ENCODE data around the gene ZBED6. TPM values are rescaled to one million over a fixed set of nuclear protein-coding genes. Genes with fewer than 3 reads are reported as not detected.

ZBED6 gene
- total and polyA plus RNA-seq, 4 donors: 2.4 to 14.1 (median 3.9) TPM

GRCh38 chr1:203799157-203799556, 3.7 kb downstream of the ZBED6 start:
- peaks cover 0 to 7% (median 3%) of the 10 kb centered on the region in 4 donors for H3K36me3 ChIP-seq (ENCODE audit: control insufficient read depth in 4 of 4, insufficient read depth in 3 of 4, low read depth in 1 of 4, low read length in 3 of 4)
- peak overlapping the region in 1 of 2 donors; percentile 23 for H3K27ac ChIP-seq (ENCODE audit: low read depth in 1 of 2, low read length in 2 of 2)
- 94% methylated on average over 4 of the region's 4 CpGs for WGBS
- no peak for DNase-seq (ENCODE audit: low spot score)
- H3K9me3 ChIP-seq (ENCODE audit: control insufficient read depth in 4 of 4, low read length in 3 of 4): no peaks in the 10 kb centered on the region
- H3K27me3 ChIP-seq (ENCODE audit: control insufficient read depth in 4 of 4, insufficient read depth in 4 of 4, low read length in 3 of 4): no peaks in the 10 kb centered on the region
- no peak overlapping the region for H3K4me3 ChIP-seq (ENCODE audit: low read depth in 1 of 3, low read length in 3 of 3)
- H3K9ac ChIP-seq (ENCODE audit: low read depth in 1 of 2, low read length in 2 of 2): no peak overlapping the region
- TF ChIP-seq EGR1 (IDR thresholded peaks at IDR 0.05; ENCODE audit: low read depth in 2 of 2) (no peak), MAX (IDR thresholded peaks at IDR 0.05) (no peak), SP1 (IDR thresholded peaks at IDR 0.05) (no peak), HNF4G (IDR thresholded peaks at IDR 0.05) (no peak)
- H3K4me1 ChIP-seq (ENCODE audit: control insufficient read depth in 4 of 4, insufficient read depth in 4 of 4, low read length in 3 of 4): peaks cover 8 to 35% (median 17%) of the 10 kb centered on the region in 4 donors

GRCh38 chr1:203799971-203800370, 4.5 kb downstream of the ZBED6 start:
- H3K9me3 ChIP-seq (ENCODE audit: control insufficient read depth in 4 of 4, low read length in 3 of 4): no peaks in the 10 kb centered on the region
- H3K4me3 ChIP-seq (ENCODE audit: low read depth in 1 of 3, low read length in 3 of 3): no peak overlapping the region
- no peak overlapping the region for H3K27ac ChIP-seq (ENCODE audit: low read depth in 1 of 2, low read length in 2 of 2)
- WGBS: 47% methylated on average over 1 of the region's 1 CpG
- H3K36me3 ChIP-seq (ENCODE audit: control insufficient read depth in 4 of 4, insufficient read depth in 3 of 4, low read depth in 1 of 4, low read length in 3 of 4): peaks cover 1 to 7% (median 3%) of the 10 kb centered on the region in 4 donors
- no peaks in the 10 kb centered on the region for H3K27me3 ChIP-seq (ENCODE audit: control insufficient read depth in 4 of 4, insufficient read depth in 4 of 4, low read length in 3 of 4)
- TF ChIP-seq RXRA (IDR thresholded peaks at IDR 0.05): no peak
- no peak for TF ChIP-seq FOXA2 (IDR thresholded peaks at IDR 0.05)
- TF ChIP-seq TAF1 (conservative IDR thresholded peaks at IDR 0.05): no peak
- no peak for TF ChIP-seq HNF4A (conservative IDR thresholded peaks at IDR 0.05)
- no peak for TF ChIP-seq NR2F2 (IDR thresholded peaks at IDR 0.05)
- no peak for TF ChIP-seq SP1 (IDR thresholded peaks at IDR 0.05)
- H3K4me1 ChIP-seq (ENCODE audit: control insufficient read depth in 4 of 4, insufficient read depth in 4 of 4, low read length in 3 of 4): peaks cover 8 to 35% (median 16%) of the 10 kb centered on the region in 4 donors
- H3K9ac ChIP-seq (ENCODE audit: low read depth in 1 of 2, low read length in 2 of 2): no peak overlapping the region
- DNase-seq (ENCODE audit: low spot score): no peak

- peaks cover 11 to 13% (median 12%) of the 10 kb centered on the region in 4 donors for H3K36me3 ChIP-seq (ENCODE audit: control insufficient read depth in 4 of 4, insufficient read depth in 3 of 4, low read depth in 1 of 4, low read length in 3 of 4)
- H3K27me3 ChIP-seq (ENCODE audit: control insufficient read depth in 4 of 4, insufficient read depth in 4 of 4, low read length in 3 of 4): no peaks in the 10 kb centered on the region
- no peak overlapping the region for H3K27ac ChIP-seq (ENCODE audit: low read depth in 1 of 2, low read length in 2 of 2)
- no peaks in the 10 kb centered on the region for H3K9me3 ChIP-seq (ENCODE audit: control insufficient read depth in 4 of 4, low read length in 3 of 4)
- TF ChIP-seq GABPA (IDR thresholded peaks at IDR 0.05 in 1 of 2, conservative IDR thresholded peaks at IDR 0.05 in 1 of 2) (no peak), RAD21 (IDR thresholded peaks at IDR 0.05) (no peak), REST (IDR thresholded peaks at IDR 0.05) (no peak), HNF4G (IDR thresholded peaks at IDR 0.05) (no peak), ATF3 (IDR thresholded peaks at IDR 0.05) (no peak), ZBTB33 (IDR thresholded peaks at IDR 0.05) (no peak), HNF4A (conservative IDR thresholded peaks at IDR 0.05) (no peak), RXRA (IDR thresholded peaks at IDR 0.05) (no peak), CTCF (IDR thresholded peaks at IDR 0.05; ENCODE audit: low read depth, low read length, missing input control) (no peak), EGR1 (IDR thresholded peaks at IDR 0.05; ENCODE audit: low read depth in 2 of 2) (no peak), SP1 (IDR thresholded peaks at IDR 0.05) (no peak), TAF1 (conservative IDR thresholded peaks at IDR 0.05) (no peak), FOXA2 (IDR thresholded peaks at IDR 0.05) (no peak), NR2F2 (IDR thresholded peaks at IDR 0.05) (no peak), FOXA1 (IDR thresholded peaks at IDR 0.05) (no peak), YY1 (IDR thresholded peaks at IDR 0.05) (no peak), JUND (IDR thresholded peaks at IDR 0.05) (no peak), MAX (IDR thresholded peaks at IDR 0.05) (no peak)
- H3K4me3 ChIP-seq (ENCODE audit: low read depth in 1 of 3, low read length in 3 of 3): no peak overlapping the region
- no peak for DNase-seq (ENCODE audit: low spot score)
- no peak overlapping the region for H3K9ac ChIP-seq (ENCODE audit: low read depth in 1 of 2, low read length in 2 of 2)
- H3K4me1 ChIP-seq (ENCODE audit: control insufficient read depth in 4 of 4, insufficient read depth in 4 of 4, low read length in 3 of 4): peaks cover 0 to 1% (median 0%) of the 10 kb centered on the region in 4 donors
- WGBS: 98% methylated on average over 7 of the region's 7 CpGs
Measured at GRCh38 chr1:203805689-203806088, 10.3 kb downstream of the ZBED6 start.
